GM19193 (cell line): ENCODE measurements around the gene GMEB2.

Experiments
- POLR2A ChIP-seq: IDR thresholded peaks from 4 replicates; pipeline ENCODE4 v1.6.1; 2011; ENCODE audit not compliant: insufficient read depth, insufficient read length; ENCODE audit errors: extremely low read depth

The GMEB2 gene

DNA sequence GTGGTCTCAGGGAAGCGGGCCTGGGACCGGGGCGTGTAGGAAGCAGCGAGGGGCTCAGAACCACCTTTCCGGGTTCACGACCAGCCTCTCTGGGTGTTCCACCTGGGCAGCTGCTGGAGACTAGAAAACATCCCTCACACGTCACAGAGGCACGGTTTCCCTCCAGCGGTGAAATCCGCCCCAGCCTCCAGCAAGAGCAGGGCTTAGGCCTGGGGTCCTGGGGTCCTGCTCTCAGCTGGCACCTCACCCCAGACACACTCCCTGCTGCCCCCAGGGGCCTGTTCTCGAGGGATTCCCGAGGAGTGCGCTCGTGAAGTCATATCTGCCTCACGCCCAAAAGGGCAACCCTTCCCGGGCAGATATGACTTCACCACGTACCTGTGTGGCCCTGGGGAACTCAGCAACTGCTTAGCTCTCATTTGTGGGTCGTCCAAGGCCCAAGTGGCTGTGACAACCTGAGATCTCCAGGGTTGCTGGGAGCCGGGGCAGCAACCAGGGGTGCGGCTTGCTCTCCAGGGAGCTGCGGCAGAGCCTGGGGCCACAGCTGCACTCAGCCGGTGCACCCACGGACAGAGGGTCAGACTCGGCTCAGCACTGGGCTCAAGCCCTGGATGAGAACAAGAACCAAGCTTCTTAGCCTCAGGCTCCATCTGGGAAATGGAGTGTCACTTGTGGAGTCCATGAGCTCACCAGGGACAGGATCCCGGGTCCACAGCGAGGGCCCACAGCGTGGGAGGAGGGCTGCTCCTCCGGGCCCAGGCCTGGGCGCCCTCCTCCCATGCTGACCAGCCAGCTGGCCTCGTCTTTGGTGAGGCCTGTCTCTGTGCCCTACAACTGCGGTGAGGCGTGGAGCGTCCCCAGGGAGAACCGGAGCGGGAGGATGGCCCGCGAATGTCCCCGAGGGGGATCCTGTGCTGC, 72.3 kb downstream of the GMEB2 start:
- TF ChIP-seq POLR2A: no peak

DNA sequence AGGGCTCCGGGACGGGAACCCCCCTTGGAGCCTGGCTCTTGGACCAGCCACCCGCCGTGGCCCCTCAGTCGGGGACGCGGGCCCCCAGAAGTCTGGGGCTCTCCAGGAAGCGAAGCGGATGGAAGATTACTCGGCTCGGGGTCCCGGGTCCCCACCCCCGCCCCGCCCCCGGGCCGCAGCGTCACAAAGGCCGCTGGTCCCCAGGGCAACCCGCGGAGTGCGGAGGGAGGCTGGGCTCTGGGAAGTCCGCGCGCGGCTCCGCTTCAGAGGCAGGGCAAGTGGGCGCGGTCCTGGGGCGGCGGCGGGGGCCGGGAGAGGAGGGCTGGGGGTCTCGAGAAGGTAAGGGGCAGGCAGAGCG, 73.0 kb downstream of the GMEB2 start, which contains the start of gene FNDC11:
TSS of gene FNDC11 (plus strand) at position 227 of the 358 bp plus-strand sequence. CDS start 1,505 bp downstream, outside the sequence.
- no peak for TF ChIP-seq POLR2A

DNA sequence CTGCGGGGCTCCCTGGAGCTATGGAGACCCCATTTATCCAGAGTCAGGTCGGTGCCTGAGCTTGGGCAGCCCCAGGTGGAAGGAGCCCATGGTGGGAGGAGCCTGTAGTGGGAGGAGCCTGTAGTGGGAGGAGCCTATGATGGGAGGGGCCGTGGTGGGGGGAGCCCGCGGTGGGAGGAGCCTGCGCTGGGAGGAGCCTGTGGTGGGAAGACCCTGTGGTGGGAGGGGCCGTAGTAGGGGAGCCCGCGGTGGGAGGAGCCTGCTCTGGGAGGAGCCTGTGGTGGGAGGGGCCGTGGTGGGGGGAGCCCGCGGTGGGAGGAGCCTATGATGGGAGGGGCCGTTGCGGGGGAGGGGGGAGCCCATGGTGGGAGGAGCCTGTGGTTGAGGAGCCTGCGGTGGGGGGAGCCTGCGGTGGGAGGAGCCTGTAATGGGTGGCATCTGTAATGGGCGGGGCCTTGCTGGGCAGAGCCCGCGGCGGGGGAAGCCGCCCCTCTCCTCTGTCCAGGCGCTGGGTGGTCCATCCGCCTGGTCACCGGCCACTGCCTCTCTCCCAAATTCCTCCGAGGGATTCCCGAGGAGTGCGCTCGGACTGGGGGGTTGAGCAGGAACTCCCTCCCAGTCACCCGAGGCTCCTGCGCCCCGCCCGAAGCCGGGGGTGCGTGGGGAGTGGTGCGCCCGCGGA, 73.5 kb downstream of the GMEB2 start:
- TF ChIP-seq POLR2A: peak; percentile 29

DNA sequence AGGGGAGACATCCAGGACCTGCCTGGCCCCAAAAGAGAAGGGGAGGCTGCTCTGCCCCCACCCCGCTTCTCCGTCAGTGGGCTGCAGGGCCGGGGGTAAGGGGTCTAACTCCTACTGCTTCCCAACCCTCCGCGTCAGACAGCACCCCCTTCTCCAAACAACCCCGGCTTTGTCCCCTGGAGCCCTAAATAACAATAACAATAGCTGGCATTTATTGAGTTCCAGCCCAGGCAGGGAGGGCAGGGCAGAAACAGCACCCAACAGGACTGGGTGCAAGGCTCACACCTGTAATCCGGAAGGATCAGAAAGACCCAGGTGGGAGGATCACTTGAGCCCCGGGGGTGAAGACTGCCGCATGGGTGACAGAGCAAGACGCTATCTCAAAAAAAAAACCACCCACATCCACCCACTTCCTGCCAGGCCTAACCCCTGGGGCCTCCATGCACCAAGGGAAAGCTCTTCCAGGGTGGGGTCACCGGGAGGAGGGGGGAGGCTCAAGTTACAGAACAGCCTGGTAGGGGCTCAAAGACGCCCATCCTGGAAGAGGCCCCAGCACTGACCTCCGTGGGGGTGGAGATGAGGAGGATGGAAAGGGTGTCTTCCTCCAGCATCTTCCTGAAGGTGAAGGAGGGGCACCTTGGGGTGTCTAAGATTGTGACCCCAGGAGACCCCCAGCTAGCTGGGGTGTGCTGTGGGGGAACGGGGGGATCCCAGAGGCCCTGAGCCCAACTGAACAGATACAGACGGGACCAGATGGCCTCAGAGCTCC, 74.2 kb downstream of the GMEB2 start:
- no peak for TF ChIP-seq POLR2A

DNA sequence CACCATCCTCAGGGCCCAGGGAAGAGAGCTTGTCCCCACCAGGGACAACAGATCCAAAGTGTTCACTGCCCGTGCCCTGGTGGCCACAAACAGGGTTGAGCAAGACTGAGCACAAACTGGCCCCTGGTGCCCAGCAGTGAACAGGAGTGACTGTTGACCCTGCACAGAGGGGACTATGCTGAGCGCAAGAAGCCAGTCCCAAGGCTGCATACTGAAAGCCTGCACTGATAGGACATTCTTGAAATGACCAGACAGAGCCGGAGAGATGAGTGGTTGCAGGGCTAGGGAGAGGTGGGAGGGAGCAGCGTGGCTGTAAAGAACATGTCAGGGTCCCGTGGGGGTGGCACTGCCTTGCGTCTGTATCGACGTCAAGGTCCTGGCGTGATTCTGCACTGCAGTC, 75.8 kb downstream of the GMEB2 start:
- TF ChIP-seq POLR2A: no peak

DNA sequence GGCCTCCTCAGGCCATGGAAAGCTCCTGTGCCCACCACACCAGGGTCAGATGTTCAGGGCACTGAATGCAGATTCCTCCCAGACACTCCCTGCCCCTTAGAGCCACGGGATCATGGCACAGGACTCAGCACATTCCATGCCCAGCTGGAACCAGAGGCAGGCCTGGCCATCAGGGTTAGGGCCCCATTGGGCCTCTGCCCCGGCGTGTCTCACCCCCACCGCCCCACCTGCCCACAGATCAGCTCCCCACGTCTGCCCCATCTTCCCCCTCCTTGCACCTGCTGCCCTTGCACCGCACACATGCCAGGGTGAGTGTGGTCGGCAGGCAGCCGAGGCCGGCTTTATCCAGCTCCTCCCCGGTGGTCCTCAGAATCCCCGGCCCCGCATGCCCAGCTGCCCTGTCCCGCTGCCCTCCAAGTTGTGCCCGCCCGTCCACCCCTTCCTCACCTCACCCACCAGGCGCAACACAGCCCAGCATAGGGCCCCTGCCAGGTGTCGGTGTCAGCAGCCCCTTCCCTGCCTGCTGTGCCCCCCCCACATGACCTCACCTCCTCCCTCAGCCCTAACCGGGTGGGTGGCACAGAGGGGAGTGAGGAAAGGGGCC, 77.1 kb downstream of the GMEB2 start:
- no peak for TF ChIP-seq POLR2A

DNA sequence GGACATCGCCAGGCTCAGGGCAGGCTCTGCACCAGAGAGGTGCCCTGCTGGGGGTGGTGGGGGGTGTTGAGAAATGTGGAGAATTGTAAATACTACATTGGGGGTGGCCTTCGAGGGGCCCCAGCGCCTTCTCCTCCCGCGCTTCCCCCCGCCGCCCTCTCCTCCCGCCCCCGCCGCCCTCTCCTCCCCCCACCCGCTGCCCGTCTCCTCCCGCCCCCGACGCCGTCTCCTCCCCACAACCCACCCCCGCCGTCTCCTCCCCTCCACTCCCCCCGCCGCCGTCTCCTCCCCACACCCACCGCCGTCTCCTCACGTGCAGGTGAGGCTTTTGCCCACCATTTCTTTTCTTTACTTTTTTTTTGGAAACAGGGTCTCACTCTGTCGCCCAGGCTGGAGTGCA, 77.9 kb downstream of the GMEB2 start:
- TF ChIP-seq POLR2A: no peak

DNA sequence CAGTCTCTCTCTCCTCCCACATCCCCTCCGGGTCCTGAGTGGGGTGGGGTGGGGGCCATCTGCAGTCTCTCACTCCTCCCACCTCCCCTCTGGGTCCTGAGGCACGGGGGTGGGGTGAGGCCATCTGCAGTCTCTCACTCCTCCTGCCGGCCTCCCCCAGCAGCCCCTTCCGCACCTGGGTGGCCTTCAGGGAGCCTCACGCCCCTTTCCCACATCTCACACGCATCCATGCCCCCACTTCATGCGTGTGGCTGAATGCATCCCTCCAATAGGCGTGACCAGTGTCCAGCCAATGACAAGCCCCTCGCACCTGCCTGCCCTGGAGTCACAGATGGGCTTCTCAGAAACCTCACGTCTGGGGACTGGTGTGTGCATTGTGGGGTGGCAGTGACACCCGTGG, 78.4 kb downstream of the GMEB2 start:
- TF ChIP-seq POLR2A: no peak

DNA sequence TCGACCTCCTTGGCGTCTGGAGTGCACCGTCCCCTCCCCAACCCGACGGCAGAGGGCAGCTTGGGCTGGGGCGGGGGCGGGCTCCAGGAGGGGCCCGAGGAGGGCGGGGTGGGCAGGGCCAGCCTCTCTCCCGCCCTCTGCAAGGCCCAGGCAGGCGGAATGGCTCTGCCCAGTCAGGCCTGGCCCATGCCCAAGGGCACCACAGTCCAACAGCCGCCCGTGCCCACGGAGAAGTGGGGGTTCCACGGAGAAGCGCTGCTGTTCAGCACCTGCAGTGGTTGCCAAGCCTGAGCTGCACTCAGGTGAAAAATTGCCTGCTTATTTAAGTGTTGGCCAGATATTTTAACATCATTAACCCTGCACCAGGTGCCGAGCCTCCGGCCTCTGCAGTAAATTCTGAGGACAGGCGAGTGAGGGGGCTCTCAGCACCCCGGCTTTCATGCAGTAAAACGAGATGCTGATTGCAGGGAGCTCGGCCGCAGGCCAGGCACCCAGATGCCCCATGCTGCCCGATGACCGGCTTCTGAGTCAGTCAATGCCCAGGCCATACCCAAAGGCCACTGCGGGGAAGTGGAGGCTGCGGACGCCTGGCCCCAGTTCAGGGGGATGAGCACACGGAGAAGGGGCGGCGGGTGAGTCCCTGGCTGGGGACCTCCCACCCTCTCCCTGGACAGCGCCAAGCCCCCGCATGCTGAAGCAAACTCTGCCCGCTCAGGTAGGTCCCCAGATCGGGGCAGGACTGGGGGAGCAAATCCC, 79.0 kb downstream of the GMEB2 start, which contains the start of gene SRMS:
TSS of gene SRMS (minus strand) at position 25 of the 756 bp plus-strand sequence. CDS start 286 bp downstream, outside the sequence.
- TF ChIP-seq POLR2A: no peak

DNA sequence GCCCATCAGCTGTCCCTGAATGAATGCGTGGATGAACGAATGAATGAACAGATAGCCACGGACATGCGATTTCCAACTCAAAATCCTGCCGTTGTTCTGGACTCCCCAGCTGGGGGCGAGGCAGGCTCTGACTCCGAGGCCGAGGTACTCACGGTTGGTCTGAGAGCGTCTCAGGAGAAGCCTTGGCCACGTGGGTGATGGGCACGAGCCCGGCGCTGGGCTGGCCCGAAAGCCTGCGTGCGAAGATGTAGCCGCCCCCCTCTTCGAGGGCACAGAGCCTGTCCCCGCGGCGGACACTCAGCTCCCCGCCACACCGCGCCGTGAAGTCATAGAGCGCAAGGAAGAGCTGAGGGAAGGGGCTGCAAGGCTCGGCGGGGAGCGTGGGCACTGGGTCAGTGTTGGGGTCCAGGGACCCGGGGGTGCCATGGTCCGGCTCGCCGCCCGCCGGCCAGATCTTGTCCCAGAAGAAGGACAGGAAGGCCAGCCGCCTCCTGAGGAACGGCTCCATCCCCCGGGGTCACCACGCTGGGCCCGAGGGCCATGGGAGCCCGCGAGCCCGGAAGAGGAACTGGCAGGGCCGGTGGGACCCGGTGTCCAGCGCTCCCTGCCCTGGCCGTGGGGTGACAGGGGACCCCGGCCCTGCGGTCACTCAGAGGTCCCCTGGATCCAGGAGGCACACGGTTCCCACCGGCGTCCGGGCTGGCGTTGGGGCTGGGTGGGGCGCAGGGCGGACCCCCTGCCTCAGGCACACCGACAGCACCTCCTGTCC, 79.8 kb downstream of the GMEB2 start:
- no peak for TF ChIP-seq POLR2A

DNA sequence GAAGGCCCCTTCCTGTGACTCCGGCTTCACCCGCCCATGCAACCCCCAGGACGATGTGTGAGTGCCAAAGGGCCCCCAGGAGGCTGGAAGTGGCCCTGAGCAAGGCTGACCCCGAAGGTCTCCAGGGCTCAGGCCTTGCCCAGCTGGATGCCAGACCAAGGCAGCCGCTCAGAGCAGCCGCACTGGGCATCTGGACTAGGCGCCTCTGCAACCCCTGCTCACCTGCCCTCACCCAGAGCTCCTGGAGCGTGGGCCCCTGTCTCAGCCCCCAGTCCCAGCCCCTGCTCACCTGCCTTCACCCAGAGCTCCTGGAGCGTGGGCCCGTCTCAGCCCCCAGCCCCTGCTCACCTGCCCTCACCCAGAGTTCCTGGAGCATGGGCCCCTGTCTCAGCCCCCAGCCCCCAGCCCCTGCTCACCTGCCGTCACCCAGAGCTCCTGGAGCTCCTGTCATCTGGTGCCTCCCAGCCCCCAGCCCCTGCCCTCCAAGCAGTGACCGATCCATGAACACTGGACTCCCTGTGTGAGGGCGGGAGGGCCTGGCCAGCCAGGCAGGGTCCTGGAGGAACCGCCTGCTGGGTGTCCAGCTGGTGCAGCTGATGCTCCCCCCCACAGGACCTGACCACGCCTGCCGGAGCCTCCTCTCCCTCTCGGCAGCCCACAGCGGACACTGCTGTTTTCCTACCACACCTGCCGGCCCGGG, 80.5 kb downstream of the GMEB2 start:
- TF ChIP-seq POLR2A: no peak

DNA sequence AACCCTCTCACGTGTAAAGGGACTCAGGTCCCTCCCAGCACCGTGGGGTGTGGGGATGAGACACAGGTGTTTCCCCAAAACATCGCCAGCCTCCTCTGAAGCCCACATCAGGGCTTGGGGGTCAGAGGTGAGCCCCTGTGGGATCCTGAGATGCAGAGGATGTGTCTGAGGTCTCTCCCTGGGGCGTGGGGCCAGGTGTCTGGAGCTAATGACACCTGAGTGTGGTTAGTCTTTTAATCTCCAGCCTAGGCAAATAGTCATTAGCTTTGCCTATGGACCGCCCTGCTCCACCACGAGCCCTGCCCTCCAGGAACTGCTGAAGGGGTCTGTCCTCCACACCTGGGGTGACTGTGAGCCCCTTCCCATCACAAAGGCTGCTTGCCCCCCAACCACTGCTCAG, 81.1 kb downstream of the GMEB2 start:
- no peak for TF ChIP-seq POLR2A
